ENCODE measurements around the gene KPNA6.
"Not testable (repeated sequence)": the region's sequence is repeated elsewhere in the genome, so short reads cannot be mapped to it uniquely, and the experiment has no call there.

KPNA6 gene

GRCh38 chr1:32107742-32108661 is at the start of gene KPNA6:
TSS of gene KPNA6 (plus strand) at chr1:32108056. CDS start at chr1:32108131, 75 bp downstream.
- DNase-seq = peak; percentile 97

GRCh38 chr1:32060914-32061313 is 46.9 kb upstream of the KPNA6 start:
- peak; percentile 31 for DNase-seq

GRCh38 chr1:32062867-32063230 is 45.0 kb upstream of the KPNA6 start:
- DNase-seq = no peak

DNA sequence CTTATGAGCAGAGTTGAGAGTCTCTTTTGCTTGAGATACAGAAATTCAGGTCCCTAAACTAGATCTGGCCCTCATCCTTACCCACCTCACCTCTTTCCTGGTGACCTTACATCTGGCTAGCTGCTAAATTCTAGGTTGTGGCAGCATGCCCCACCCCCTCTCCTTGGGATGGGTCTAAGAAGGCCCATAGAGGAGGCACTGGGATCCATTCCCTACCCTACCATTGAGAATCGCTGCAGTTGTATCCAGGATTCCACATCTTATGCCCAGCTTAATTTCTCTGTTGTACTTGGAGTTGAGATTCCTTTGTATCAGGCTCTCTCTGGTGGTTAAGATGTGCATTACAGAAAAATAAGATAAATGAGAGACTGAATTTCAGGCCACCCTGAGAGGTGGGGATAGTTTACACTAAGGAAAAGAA is 44.6 kb upstream of the KPNA6 start:
- DNase-seq = peak; percentile 96

DNA sequence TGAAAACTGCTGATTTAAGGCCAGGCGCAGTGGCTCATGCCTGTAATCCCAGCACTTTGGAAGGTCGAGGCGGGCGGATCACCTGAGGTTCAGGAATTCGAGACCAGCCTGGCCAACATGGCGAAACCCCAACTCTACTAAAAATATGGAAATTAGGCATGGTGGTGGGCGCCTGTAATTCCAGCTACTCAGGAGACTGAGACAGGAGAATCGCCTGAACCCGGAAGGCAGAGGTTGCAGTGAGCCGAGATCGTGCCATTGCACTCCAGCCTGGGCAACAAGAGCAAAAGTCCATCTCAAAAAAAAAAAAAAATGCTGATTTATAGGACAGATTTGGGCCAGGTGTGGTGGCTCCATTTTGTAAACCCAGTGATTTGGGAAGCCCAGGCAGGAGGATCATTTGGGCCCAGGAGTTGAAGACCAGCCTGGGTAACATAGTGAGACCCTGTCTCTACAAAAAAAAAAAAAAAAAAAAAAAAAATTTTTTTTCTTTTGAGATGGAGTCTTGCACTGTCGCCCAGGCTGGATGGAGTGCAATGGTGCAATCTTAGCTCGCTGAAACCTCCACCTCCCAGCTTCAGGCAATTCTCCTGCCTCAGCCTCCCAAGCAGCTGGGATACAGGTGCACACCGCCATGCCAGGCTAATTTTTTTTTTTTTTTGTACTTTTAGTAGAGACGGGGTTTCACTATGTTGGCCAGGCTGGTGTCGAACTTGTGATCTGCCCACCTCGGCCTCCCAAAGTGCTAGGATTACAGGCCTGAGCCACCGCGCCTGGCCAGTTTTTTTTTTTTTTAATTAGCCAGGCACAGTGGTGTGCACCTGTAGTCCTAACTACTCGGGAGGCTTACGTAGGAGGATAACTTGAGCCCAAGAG is 42.0 kb upstream of the KPNA6 start:
- not testable (repeated sequence) for DNase-seq

GRCh38 chr1:32066489-32066873 is 41.4 kb upstream of the KPNA6 start:
- peak; percentile 55 for DNase-seq

- DNase-seq = no peak
These were observed 38.8 kb upstream of the KPNA6 start for GRCh38 chr1:32068957-32069588.

DNA sequence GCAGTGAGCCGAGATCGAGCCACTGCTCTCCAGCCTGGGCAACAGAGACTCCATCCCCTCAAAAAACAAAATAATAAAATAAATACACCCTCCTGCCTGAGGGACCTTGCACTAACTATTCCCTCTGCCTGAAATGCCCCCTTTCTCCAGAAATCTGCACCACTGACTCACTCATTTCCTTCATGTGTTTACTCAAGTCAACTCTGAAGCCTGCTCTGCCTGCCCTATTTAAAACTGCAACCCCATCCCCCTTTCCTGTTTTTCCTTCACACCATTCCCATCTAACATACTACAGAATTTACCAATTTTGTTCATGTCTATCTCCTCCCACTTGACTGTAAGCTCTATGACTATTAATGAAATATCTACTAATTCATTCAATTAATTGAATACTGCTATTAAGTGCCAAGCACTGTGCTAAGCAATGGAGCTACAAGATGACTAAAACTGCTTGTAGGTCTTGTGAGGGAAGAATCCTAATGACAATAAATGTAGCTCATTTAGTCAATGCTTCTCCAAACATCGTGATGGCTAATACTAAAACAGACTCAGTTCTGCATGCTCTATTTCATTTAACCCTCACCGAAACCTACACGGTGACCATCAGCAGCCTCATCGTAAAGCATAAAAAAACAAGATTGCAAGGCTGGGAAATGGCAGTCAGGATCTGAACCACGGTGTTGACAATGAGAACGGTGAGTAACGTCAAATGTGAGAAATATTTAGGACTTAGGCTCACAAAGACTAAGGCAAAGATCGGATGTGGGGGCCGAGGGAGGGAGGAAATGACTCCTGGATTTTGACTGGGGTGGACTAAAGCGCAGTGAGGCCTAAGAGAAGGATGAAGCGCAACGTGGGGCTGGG is 35.9 kb upstream of the KPNA6 start:
- peak; percentile 73 for DNase-seq

GRCh38 chr1:32072622-32073298 is 35.1 kb upstream of the KPNA6 start, which contains the start of gene TMEM39B:
TSS of gene TMEM39B (plus strand) at chr1:32072939. CDS start at chr1:32073048, 109 bp downstream.
- peak; percentile 98 for DNase-seq

GRCh38 chr1:32073299-32074229 is 34.3 kb upstream of the KPNA6 start:
- no peak for DNase-seq

DNA sequence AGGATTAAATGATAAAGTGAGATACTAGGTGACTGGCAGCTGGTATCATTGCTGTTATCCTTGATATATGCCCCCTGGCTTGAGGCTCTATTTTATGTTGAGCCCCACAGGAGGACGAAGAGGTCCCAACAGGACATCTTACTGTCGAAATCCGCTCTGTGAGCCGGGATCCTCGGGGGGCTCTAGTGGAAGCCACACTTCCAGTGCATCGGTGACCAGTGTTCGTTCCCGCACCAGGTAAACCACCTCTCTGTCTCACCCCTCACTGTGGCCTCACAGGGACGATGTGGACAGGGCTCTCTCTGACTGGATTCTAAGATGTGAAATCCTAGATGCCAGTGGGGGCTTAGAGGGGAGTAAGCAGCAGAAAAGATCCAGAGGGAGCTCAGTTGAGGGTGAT is 33.0 kb upstream of the KPNA6 start:
- no peak for DNase-seq

- no peak for DNase-seq
These were observed 30.4 kb upstream of the KPNA6 start for GRCh38 chr1:32077451-32077850.

- no peak for DNase-seq
These were observed 25.8 kb upstream of the KPNA6 start for GRCh38 chr1:32082022-32082421.

- DNase-seq = not testable (repeated sequence)
These were observed 21.5 kb upstream of the KPNA6 start for GRCh38 chr1:32086381-32086780.

GRCh38 chr1:32091176-32091575 is 16.7 kb upstream of the KPNA6 start:
- DNase-seq = no peak

DNA sequence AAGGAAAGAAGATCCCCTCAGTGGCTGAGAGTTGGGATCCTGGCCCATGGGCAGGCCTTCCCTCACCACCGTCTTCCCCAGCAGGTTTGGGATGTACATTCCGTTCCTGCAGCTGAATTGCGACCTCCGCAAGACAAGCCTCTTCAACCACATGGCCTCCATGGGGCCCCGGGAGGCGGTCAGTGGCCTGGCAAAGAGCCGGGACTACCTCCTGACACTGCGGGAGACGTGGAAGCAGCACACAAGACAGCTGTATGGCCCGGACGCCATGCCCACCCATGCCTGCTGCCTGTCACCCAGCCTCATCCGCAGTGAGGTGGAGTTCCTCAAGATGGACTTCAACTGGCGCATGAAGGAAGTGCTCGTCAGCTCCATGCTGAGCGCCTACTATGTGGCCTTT is 16.3 kb upstream of the KPNA6 start:
- no peak for DNase-seq

DNA sequence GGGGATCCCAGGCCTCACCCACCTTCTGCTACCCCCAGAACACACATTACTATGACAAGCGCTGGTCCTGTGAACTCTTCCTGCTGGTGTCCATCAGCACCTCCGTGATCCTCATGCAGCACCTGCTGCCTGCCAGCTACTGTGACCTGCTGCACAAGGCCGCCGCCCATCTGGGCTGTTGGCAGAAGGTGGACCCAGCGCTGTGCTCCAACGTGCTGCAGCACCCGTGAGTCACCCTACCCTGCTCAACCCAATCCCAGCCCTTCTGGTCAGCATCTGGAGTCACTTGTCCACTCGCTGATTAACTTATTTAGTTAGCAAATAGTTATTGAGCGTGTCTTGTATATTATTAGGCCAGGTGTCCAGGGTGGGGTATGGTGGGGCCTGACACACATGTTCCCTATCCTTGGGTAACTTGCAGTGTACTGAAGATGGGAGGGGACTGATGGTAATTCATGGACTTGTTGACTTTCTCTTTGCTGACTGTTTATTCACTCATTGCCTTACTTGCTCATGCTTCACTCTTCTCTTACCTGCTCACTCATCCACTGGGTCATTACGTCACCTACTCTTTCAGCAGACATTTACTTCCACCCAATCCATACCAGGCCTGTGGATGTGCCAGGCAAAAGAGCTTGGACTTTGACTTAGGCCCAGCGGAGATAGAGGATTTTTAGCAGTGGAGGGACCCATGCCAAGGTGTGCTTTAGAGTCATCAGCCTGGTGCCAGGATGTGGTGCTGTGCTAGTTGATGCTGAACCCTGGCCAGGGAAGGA is 12.9 kb upstream of the KPNA6 start:
- DNase-seq = no peak

DNA sequence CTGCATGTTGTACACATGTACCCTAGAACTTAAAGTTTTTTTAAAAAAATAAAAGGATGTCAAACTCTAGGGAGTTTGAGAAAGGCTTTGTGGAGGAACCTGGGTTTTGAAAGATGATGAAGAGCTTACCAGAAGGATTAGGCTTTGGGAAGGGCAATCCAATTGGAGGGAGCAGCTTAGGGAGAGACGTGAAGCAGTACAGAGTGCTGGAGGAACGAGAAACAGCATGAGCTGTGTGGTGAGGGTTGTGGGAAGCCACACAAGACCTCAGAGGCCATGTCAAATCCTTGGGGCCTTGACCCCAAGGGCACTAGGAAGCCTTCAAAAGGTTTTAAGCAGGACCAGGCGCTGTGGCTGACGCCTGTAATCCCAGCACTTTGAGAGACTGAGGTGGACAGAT is 8.4 kb upstream of the KPNA6 start:
- DNase-seq = no peak

- DNase-seq = no peak
These were observed 7.5 kb upstream of the KPNA6 start for GRCh38 chr1:32100359-32100758.

All from NCI-H2171 treated with DMSO at 0.1 percent for 48 hours (cell line).